Measurements from ENCODE around the gene MYH7B.

GRCh38 chr20:34988191-34988540 lies 32.5 kb downstream of the MYH7B start:
- TF ChIP-seq EZH2 (IDR thresholded peaks at IDR 0.05; ENCODE audit: borderline replicate concordance, low read depth, low read length, poor library complexity, severe bottlenecking) (no peak), CTCF (conservative IDR thresholded peaks at IDR 0.05; ENCODE audit: low read depth, low read length) (no peak)
